Ectodermal cell (in vitro differentiated cells): ENCODE results near the gene SFTPA2.
"Not testable (repeated sequence)": the region's sequence is repeated elsewhere in the genome, so short reads cannot be mapped to it uniquely, and the experiment has no call there.

Source experiments
- H3K27ac ChIP-seq: 2 replicates; pipeline ENCODE4 v1.7.0; 2013; ENCODE audit warnings: mild to moderate bottlenecking, low read depth, low read length; ENCODE audit not compliant: insufficient read depth, poor library complexity, severe bottlenecking
- H3K27me3 ChIP-seq: 2 replicates; pipeline ENCODE4 v1.7.0; 2013; ENCODE audit warnings: mild to moderate bottlenecking, low read length; ENCODE audit not compliant: insufficient read depth, control insufficient read depth, poor library complexity, severe bottlenecking
- H3K36me3 ChIP-seq: one replicate; pipeline ENCODE4 v1.7.0; 2013; ENCODE audit warnings: low read length; ENCODE audit not compliant: control insufficient read depth, insufficient read depth
- H3K4me1 ChIP-seq: one replicate; pipeline ENCODE4 v1.7.0; 2013; ENCODE audit warnings: low read length; ENCODE audit not compliant: control insufficient read depth, insufficient read depth
- H3K4me3 ChIP-seq: 2 replicates; pipeline ENCODE4 v1.7.0; 2013; ENCODE audit warnings: low read depth, low read length, control low read depth; ENCODE audit not compliant: insufficient read depth
- H3K9me3 ChIP-seq: 2 replicates; pipeline ENCODE4 v1.7.0; 2013; ENCODE audit warnings: mild to moderate bottlenecking, low read length, moderate library complexity; ENCODE audit not compliant: control insufficient read depth
- WGBS, 2 experiments: methylation state at CpG; one replicate each; pipeline ENCODE4 v1.1.7; 2013; ENCODE audit warnings: missing lambda C conversion rate in 2 of 2; 5-methylcytosine and 5-hydroxymethylcytosine counted together

SFTPA2 gene

DNA sequence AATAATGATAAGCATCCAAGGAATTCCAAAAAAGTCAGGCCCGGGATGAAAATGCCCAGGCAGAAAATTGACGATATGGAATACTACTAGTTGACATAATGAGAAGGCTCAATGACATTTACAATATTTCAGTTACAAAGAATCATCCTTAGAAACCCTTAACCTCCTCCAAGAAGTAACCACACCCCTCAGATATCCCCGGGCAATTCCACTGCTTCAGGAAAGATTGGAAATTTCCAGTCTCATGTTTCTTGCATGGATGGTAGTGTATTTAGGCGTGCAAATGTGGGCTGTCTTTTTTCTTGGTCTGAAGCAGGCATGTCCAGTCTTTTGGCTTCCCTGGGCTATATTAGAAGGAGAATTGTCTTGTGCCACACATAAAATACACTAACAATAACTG, 42.6 kb downstream of the SFTPA2 start:
- H3K4me1 ChIP-seq, H3K36me3 ChIP-seq, H3K4me3 ChIP-seq, H3K27me3 ChIP-seq, H3K9me3 ChIP-seq, H3K27ac ChIP-seq: not testable (repeated sequence)
- no CpG with 5 or more reads among the region's 4 CpGs for WGBS, 2 experiments

DNA sequence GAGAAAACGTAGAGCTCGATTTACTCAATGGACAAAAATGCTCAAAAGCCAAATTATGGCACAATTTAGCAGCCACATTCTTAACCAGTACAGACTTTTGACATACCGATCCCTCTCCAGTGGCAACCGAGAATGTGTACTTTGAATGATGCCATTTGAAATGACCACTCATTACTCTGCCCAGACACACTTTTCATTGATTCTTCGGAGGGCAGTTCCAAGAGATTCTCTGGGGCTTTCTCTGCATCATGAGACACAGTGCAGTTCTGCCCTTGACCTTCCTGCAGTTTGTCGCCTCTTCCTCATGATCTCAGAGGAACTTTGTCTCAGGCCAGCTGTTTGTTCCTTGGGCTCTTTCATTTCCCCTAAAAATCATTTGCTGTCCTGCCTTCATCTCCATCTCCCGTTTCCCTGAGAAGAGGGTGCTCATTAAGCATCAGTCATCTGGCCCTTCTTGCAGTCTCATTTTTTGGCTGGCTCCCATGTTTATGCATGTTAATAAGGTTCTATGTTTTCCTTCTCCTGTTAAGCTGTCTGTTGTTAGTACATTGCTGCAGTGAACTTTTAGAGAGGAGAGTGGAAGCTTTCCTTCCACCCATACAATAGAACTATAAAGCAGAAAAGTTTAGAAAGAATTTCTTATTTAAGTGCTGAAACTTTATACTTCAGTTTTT, 43.5 kb downstream of the SFTPA2 start:
- not testable (repeated sequence) for H3K27me3 ChIP-seq, H3K9me3 ChIP-seq, H3K4me1 ChIP-seq, H3K27ac ChIP-seq, H3K36me3 ChIP-seq, H3K4me3 ChIP-seq
- WGBS, 2 experiments = 91% methylated on average over 4 of the region's 7 CpGs

DNA sequence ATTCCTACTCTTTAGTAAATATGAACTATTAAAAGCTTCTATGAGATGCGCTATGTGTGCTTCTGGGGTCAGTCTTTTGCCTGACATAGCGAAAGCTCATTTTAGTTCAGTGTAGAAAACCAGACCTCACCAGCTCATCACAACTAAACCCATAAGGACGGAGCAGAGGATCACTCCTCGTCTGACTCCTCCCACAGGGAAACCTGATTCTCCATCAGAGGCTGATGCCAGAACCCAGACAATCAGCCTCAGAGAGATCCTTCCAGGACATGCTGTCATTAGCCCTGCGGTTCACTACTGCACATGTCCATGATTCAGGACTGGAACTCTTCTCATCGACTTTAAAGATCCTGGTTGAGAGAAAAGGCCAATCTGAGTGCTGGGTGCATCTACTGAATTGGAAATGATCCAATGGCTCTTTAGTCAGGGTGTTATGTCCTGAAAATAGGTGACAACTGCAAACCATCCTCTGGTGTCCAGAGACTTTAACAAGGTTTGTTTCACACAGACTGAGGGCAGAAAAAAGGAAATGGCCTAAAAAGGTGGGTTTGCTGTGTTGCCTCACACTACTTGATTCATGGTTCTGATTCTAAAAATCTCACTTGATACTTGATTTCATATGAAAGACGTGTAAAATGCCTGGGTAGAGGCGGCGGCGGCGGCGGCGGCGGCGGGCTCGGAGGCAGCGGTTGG, 48.2 kb downstream of the SFTPA2 start, which contains the start of gene EIF5AL1:
Gene EIF5AL1 (plus strand): TSS at position 643 of the 693 bp plus-strand sequence. CDS start 117 bp downstream, outside the sequence.
- H3K27ac ChIP-seq, H3K36me3 ChIP-seq, H3K4me3 ChIP-seq, H3K4me1 ChIP-seq, H3K9me3 ChIP-seq, H3K27me3 ChIP-seq: not testable (repeated sequence)
- 73 to 92% methylated on average over 2 to 4 of the region's 17 CpGs for WGBS, 2 experiments

- not testable (repeated sequence) for H3K9me3 ChIP-seq, H3K27ac ChIP-seq, H3K4me1 ChIP-seq, H3K36me3 ChIP-seq, H3K27me3 ChIP-seq, H3K4me3 ChIP-seq
- WGBS, 2 experiments = no CpG with 5 or more reads among the region's 5 CpGs
These were observed 50.2 kb downstream of the SFTPA2 start for GRCh38 chr10:79509934-79510508.

GRCh38 chr10:79509306-79509933, 50.8 kb downstream of the SFTPA2 start:
- H3K4me3 ChIP-seq, H3K4me1 ChIP-seq: not testable (repeated sequence)
- WGBS, 2 experiments = no CpG with 5 or more reads among the region's 3 CpGs

GRCh38 chr10:79508245-79508644, 52.0 kb downstream of the SFTPA2 start:
- not testable (repeated sequence) for H3K27ac ChIP-seq, H3K4me1 ChIP-seq, H3K27me3 ChIP-seq, H3K36me3 ChIP-seq, H3K9me3 ChIP-seq, H3K4me3 ChIP-seq
- 76 to 83% methylated on average over 3 of the region's 4 CpGs for WGBS, 2 experiments

More at GRCh38 chr10:79509306-79509933, 50.8 kb downstream of the SFTPA2 start:
- not testable (repeated sequence) for H3K27ac ChIP-seq, H3K9me3 ChIP-seq, H3K27me3 ChIP-seq, H3K36me3 ChIP-seq

- H3K4me3 ChIP-seq = no peak overlapping the region
- no peaks in the 10 kb centered on the region for H3K36me3 ChIP-seq
- no peak overlapping the region for H3K27ac ChIP-seq
- H3K4me1 ChIP-seq = peaks cover 5% of the 10 kb centered on the region
- 85 to 91% methylated on average over 9 of the region's 9 CpGs for WGBS, 2 experiments
- no peaks in the 10 kb centered on the region for H3K9me3 ChIP-seq
- peaks cover 10% of the 10 kb centered on the region for H3K27me3 ChIP-seq
These were observed 52.6 kb downstream of the SFTPA2 start for GRCh38 chr10:79507440-79508167.
